GM18511 (cell line): ENCODE data around the gene ACOT6.
"Not testable (repeated sequence)": the region's sequence is repeated elsewhere in the genome, so short reads cannot be mapped to it uniquely, and the experiment has no call there.

Source experiments
- ATAC-seq: cut with Tn5 transposase; IDR thresholded peaks from one replicate; pipeline ENCODE4 v1.9.1; 2021; ENCODE audit warnings: mild to moderate bottlenecking, moderate library complexity; ENCODE audit not compliant: unreplicated experiment

The ACOT6 gene

GRCh38 chr14:73612339-73613045 lies at the start of gene ACOT6:
ACOT6 (plus strand) TSS chr14:73612517; CDS start chr14:73612572, 55 bp downstream.
- ATAC-seq: peak; percentile 84

- not testable (repeated sequence) for ATAC-seq
Observed at GRCh38 chr14:73562696-73563095, 49.6 kb upstream of the ACOT6 start.

GRCh38 chr14:73566431-73566830 lies 45.9 kb upstream of the ACOT6 start:
- not testable (repeated sequence) for ATAC-seq

- ATAC-seq: not testable (repeated sequence)
Observed at GRCh38 chr14:73566935-73567334, 45.4 kb upstream of the ACOT6 start.

GRCh38 chr14:73567358-73567757 lies 45.0 kb upstream of the ACOT6 start:
- ATAC-seq: no peak

- no peak for ATAC-seq
Observed at GRCh38 chr14:73567951-73568885, 44.1 kb upstream of the ACOT6 start.

GRCh38 chr14:73568886-73569184 lies 43.5 kb upstream of the ACOT6 start:
- not testable (repeated sequence) for ATAC-seq

GRCh38 chr14:73569185-73569958 lies 42.9 kb upstream of the ACOT6 start, which contains the start of gene ACOT2:
ACOT2 (plus strand) TSS chr14:73569213; CDS start chr14:73569241, 28 bp downstream.
- peak; percentile 71 for ATAC-seq

GRCh38 chr14:73570913-73571312 lies 41.4 kb upstream of the ACOT6 start:
- peak; percentile 44 for ATAC-seq

GRCh38 chr14:73573034-73573433 lies 39.3 kb upstream of the ACOT6 start:
- not testable (repeated sequence) for ATAC-seq

- ATAC-seq: not testable (repeated sequence)
Observed at GRCh38 chr14:73573740-73574139, 38.6 kb upstream of the ACOT6 start.

- ATAC-seq: not testable (repeated sequence)
Observed at GRCh38 chr14:73574251-73574650, 38.1 kb upstream of the ACOT6 start.

GRCh38 chr14:73576391-73576790 lies 35.9 kb upstream of the ACOT6 start:
- ATAC-seq: no peak

GRCh38 chr14:73577214-73577613 lies 35.1 kb upstream of the ACOT6 start:
- ATAC-seq: not testable (repeated sequence)

- not testable (repeated sequence) for ATAC-seq
Observed at GRCh38 chr14:73582102-73582979, 30.0 kb upstream of the ACOT6 start.

GRCh38 chr14:73588695-73589094 lies 23.6 kb upstream of the ACOT6 start:
- ATAC-seq: no peak

- ATAC-seq: no peak
Observed at GRCh38 chr14:73589116-73589515, 23.2 kb upstream of the ACOT6 start.

- not testable (repeated sequence) for ATAC-seq
Observed at GRCh38 chr14:73590673-73591004, 21.7 kb upstream of the ACOT6 start.

- ATAC-seq: peak; percentile 75
Observed at GRCh38 chr14:73591690-73592449, 20.4 kb upstream of the ACOT6 start, which contains the start of gene ACOT4. ACOT4 (plus strand) TSS chr14:73591873; CDS start chr14:73591960, 87 bp downstream.
